HG03097 (cell line): ENCODE measurements around the gene C4BPB.

Source experiments
- ATAC-seq: cut with Tn5 transposase; IDR thresholded peaks from one replicate; pipeline ENCODE4 v1.9.1; 2021; ENCODE audit not compliant: unreplicated experiment, low FRiP score

The C4BPB gene

GRCh38 chr1:207081088-207081487 is 7.6 kb upstream of the C4BPB start:
- ATAC-seq, result no peak

- no peak for ATAC-seq
Observed at GRCh38 chr1:207081806-207082205, 6.9 kb upstream of the C4BPB start.

GRCh38 chr1:207084232-207084631 is 4.4 kb upstream of the C4BPB start:
- no peak for ATAC-seq

- ATAC-seq, result no peak
Observed at GRCh38 chr1:207084701-207085180, 3.9 kb upstream of the C4BPB start.

DNA sequence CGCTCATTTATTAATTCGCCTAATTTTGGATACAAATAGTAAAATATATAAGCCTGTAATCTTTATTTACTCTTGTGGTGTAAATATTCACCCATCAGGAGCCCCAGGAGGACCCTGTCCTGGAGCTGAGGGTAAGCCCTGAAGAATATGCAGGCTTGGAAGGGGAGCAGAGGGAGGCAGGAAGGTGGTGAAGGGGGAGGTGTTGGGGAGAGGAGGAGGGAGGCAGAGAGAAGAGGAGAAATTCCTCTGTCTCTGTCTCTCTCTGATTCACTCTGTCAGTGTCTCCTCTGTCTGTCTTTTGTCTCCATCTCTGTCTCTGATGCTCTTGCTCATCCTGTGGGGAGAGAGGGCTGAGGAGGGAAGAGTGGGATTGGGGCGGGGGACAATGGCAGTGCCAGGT is 2.8 kb upstream of the C4BPB start:
- ATAC-seq, result no peak

GRCh38 chr1:207088161-207088560 is 499 bp upstream of the C4BPB start:
- ATAC-seq, result no peak

DNA sequence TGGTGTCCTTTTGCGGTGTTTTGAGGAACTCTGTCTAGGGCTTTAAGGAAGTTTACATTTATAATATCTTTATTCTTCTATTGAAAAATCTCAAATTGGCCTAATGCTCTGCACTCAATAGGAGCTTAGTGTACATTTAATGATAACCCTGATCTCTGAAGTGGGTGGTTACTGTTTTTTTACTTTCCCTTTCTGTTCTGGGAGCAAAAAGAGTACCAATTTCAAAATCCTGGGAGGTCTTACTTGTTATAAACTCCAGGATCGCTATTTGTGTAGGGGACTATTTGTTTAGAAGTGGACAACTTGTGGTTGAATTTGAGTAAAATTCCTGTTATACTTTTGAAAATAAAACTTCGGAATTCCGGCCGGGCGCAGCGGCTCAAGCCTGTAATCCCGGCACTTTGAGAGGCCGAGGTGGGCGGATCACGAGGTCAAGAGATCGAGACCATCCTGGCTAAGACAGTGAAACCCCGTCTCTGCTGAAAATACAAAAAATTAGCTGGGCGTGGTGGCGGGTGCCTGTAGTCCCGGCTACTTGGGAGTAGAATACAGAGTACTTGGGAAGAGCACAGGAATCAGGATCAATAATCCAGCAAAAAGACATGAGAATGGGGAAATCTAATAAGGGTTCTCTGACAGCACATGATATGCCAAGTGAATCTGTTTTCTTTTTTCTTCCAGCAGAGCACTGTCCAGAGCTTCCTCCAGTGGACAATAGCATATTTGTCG is 1.1 kb downstream of the C4BPB start:
- ATAC-seq, result no peak

- ATAC-seq, result no peak
Observed at GRCh38 chr1:207091200-207091908, 2.7 kb downstream of the C4BPB start.

- no peak for ATAC-seq
Observed at GRCh38 chr1:207093944-207094343, 5.3 kb downstream of the C4BPB start.

GRCh38 chr1:207097871-207098324 is 9.2 kb downstream of the C4BPB start:
- peak; percentile 63 for ATAC-seq

GRCh38 chr1:207101720-207102119 is 13.1 kb downstream of the C4BPB start:
- no peak for ATAC-seq

DNA sequence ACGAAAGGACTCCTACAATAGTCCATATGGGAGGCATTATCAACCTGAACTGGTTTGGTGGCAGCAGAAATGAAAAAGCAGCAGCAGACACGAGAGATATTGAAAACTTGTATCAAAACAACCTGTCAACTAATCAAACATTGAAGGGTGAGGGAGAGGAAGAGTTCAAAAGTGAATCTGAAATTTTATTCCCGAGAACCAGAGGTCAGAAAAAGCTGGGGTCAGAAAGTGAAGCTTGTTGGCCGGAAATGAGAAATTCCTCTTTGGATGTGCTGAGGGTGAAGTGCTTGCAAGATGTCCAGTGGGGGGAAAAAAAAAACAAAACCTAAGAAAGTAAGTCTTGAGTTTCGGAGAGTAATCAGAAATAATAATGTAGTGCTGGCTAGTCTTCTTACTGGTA is 13.5 kb downstream of the C4BPB start:
- ATAC-seq, result no peak

- ATAC-seq, result no peak
Observed at GRCh38 chr1:207102659-207103058, 14.0 kb downstream of the C4BPB start.

- ATAC-seq, result no peak
Observed at GRCh38 chr1:207103892-207104373, 15.3 kb downstream of the C4BPB start, which contains the start of gene C4BPA. Gene C4BPA (plus strand): TSS chr1:207104233. CDS start chr1:207113026, 8,793 bp downstream.

DNA sequence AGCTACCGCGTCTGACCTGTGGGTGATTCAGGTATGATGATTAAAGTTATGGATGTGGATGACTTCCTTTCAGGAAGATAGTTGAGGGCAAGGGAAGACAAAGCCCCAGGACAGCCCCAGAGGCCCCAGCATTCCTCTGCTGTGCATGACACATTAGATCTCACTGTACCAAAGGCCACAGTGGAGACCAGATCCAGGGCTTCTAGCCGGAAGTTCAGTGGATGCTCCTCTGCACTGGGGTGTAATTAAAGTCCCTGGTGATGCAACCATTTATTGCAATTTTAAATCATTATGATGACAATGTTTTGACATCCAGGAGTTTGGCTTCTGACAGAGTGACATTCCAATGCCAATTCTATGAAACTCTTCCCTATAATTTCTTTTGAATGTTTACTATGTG is 20.3 kb downstream of the C4BPB start:
- ATAC-seq, result no peak

GRCh38 chr1:207112616-207113296 is 24.1 kb downstream of the C4BPB start:
- ATAC-seq, result no peak

DNA sequence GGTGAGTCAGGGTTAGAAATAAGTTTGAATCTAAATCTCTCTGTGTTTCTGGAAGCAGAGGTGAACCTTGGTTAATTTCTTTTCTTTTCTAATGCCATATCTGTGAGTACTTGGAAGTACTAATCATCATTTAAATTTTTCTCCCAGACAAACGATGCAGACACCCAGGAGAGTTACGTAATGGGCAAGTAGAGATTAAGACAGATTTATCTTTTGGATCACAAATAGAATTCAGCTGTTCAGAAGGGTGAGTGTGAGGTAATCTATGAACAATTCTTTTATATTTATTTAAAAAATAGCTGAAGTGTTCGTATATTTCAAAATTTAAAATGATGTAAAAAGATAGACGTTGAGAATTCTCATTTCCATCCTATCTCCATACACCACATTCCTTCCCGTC is 26.6 kb downstream of the C4BPB start:
- ATAC-seq, result no peak

DNA sequence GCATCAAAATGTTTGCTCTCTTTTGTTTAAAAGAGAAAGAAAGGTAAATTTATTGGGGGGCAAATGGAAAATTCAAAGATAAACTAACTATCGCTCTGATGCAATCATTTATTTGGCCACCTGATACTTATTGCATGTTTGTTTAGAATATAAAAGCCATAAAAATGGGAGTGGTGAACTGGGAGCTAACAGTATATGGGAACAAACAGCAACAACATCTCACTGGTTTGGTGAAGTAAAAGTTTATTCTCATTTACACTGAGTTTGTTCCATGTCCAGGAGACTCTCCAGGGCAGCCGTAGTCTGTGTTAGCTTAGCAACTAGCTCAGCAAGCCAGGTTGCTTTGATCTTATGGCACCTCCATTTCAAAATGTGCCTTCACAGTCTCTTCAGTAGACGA is 35.7 kb downstream of the C4BPB start:
- ATAC-seq, result no peak

DNA sequence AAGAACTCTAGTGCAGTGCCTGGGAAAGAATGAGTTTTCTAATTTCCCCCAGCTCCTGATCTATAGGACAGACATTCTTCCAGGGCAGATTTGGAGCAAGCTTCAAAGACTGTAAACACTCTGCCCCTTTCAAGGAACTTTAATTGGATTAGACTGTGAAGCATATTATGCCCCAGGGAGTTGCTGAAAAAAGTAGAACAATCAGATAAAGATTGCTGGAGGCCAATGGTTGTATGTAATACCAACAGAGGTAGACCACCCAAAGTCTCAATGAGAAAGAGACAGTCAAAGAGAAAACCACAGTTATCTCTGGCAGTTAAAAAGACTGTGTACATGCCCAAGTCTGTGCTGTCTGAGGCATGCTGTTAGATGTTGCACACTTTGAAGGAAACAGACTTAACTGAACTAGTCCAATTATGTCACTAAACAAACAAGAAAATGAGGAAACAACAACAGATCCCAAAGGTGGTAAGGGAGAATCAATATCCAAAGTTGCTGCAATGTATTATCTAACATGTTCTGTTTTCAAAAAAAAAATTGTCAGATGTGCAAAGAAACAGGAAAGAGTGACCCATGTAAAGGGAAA is 39.8 kb downstream of the C4BPB start:
- ATAC-seq, result no peak

- no peak for ATAC-seq
Observed at GRCh38 chr1:207129053-207129452, 40.4 kb downstream of the C4BPB start.
